AG08396 (cell line): Measurements from ENCODE around the gene MYOM3.

ENCODE experiments used
- DNase-seq: peaks from one replicate; pipeline ENCODE4 v3.0.0; 2012; ENCODE audit warnings: low spot score, mixed read lengths

The MYOM3 gene

GRCh38 chr1:24111996-24112779 lies at the start of gene MYOM3:
TSS of gene MYOM3 (minus strand) at chr1:24112135. CDS start at chr1:24108636, 3,499 bp downstream.
- peak; percentile 76 for DNase-seq

GRCh38 chr1:24161270-24161669 lies 49.3 kb upstream of the MYOM3 start:
- no peak for DNase-seq

- DNase-seq, result no peak
Measured at GRCh38 chr1:24159366-24159765, 47.4 kb upstream of the MYOM3 start.

- DNase-seq, result peak; percentile 38
Measured at GRCh38 chr1:24157918-24158481, 46.1 kb upstream of the MYOM3 start.

- no peak for DNase-seq
Measured at GRCh38 chr1:24156542-24157260, 44.8 kb upstream of the MYOM3 start.

GRCh38 chr1:24155011-24155782 lies 43.3 kb upstream of the MYOM3 start:
- no peak for DNase-seq

- DNase-seq, result no peak
Measured at GRCh38 chr1:24154215-24154614, 42.3 kb upstream of the MYOM3 start.

GRCh38 chr1:24152631-24153494 lies 40.9 kb upstream of the MYOM3 start:
- DNase-seq, result no peak

GRCh38 chr1:24151175-24151533 lies 39.2 kb upstream of the MYOM3 start:
- DNase-seq, result no peak

GRCh38 chr1:24150234-24151174 lies 38.6 kb upstream of the MYOM3 start:
- peak; percentile 84 for DNase-seq

GRCh38 chr1:24149866-24150233 lies 37.9 kb upstream of the MYOM3 start:
- DNase-seq, result peak; percentile 36

GRCh38 chr1:24147816-24148215 lies 35.9 kb upstream of the MYOM3 start:
- no peak for DNase-seq

- no peak for DNase-seq
Measured at GRCh38 chr1:24147194-24147593, 35.3 kb upstream of the MYOM3 start.

GRCh38 chr1:24142546-24143534 lies 30.9 kb upstream of the MYOM3 start, which contains the start of gene IL22RA1:
TSS of gene IL22RA1 (minus strand) at chr1:24143140. CDS start at chr1:24143082, 58 bp downstream.
- peak; percentile 47 for DNase-seq

GRCh38 chr1:24141311-24141997 lies 29.5 kb upstream of the MYOM3 start:
- no peak for DNase-seq

- DNase-seq, result no peak
Measured at GRCh38 chr1:24140741-24141181, 28.8 kb upstream of the MYOM3 start.

GRCh38 chr1:24139841-24140425 lies 28.0 kb upstream of the MYOM3 start:
- no peak for DNase-seq

GRCh38 chr1:24139222-24139489 lies 27.2 kb upstream of the MYOM3 start:
- no peak for DNase-seq
